Mesenteric fat pad (tissue), 1 donor: ENCODE data around the gene SLCO4A1. TPM values are rescaled to one million over a fixed set of nuclear protein-coding genes. Genes with fewer than 3 reads are reported as not detected.
"Not testable (repeated sequence)": the region's sequence is repeated elsewhere in the genome, so short reads cannot be mapped to it uniquely, and the experiment has no call there.

Experiments used
- DNase-seq: peaks from one replicate; pipeline ENCODE4 v3.0.0-alpha.2; 2020; ENCODE audit warnings: low spot score
- total RNA-seq: library from RNA; stranded (reverse); fragmentation: NEBNext Ultra II Directional; extraction: Animal tissue kit (Norgen Biotek cat#: 25700); gene quantifications from one replicate; pipeline ENCODE4 v1.2.1, GENCODE V29; 2021
- donor health status: DM: yes; HTN: yes; CAD: no.

Gene SLCO4A1
- total RNA-seq, 1 donor from 2014 or later, result 44.4 TPM

- no peak for DNase-seq
Measured at GRCh38 chr20:62679978-62680589, 37.8 kb downstream of the SLCO4A1 start.

GRCh38 chr20:62682912-62683517 lies 40.7 kb downstream of the SLCO4A1 start:
- DNase-seq, result no peak

- not testable (repeated sequence) for DNase-seq
Measured at GRCh38 chr20:62683660-62684322, 41.5 kb downstream of the SLCO4A1 start.

GRCh38 chr20:62684981-62685380 lies 42.7 kb downstream of the SLCO4A1 start:
- DNase-seq, result no peak

- no peak for DNase-seq
Measured at GRCh38 chr20:62685781-62686555, 43.7 kb downstream of the SLCO4A1 start.

GRCh38 chr20:62686869-62687830 lies 44.8 kb downstream of the SLCO4A1 start:
- no peak for DNase-seq

- no peak for DNase-seq
Measured at GRCh38 chr20:62688083-62688482, 45.8 kb downstream of the SLCO4A1 start.

GRCh38 chr20:62688855-62689460 lies 46.7 kb downstream of the SLCO4A1 start:
- DNase-seq, result no peak

GRCh38 chr20:62689861-62690260 lies 47.6 kb downstream of the SLCO4A1 start:
- DNase-seq, result no peak

- DNase-seq, result no peak
Measured at GRCh38 chr20:62690261-62690820, 48.0 kb downstream of the SLCO4A1 start.

GRCh38 chr20:62691487-62691886 lies 49.2 kb downstream of the SLCO4A1 start:
- DNase-seq, result no peak

- DNase-seq, result no peak
Measured at GRCh38 chr20:62692176-62692575, 49.9 kb downstream of the SLCO4A1 start.

GRCh38 chr20:62692801-62693523 lies 50.7 kb downstream of the SLCO4A1 start:
- no peak for DNase-seq

GRCh38 chr20:62693524-62693922 lies 51.2 kb downstream of the SLCO4A1 start:
- DNase-seq, result no peak

GRCh38 chr20:62694106-62694505 lies 51.8 kb downstream of the SLCO4A1 start:
- no peak for DNase-seq

- no peak for DNase-seq
Measured at GRCh38 chr20:62694868-62695267, 52.6 kb downstream of the SLCO4A1 start.

GRCh38 chr20:62695448-62696414 lies 53.4 kb downstream of the SLCO4A1 start:
- no peak for DNase-seq

GRCh38 chr20:62696434-62696957 lies 54.2 kb downstream of the SLCO4A1 start:
- no peak for DNase-seq
